NCI-H526 treated with DMSO at 0.1 percent for 48 hours (cell line): Measurements from ENCODE around the gene FGF10.

Experiments used
- DNase-seq: peaks from one replicate; lab custom pipeline; 2025; lab: John Stamatoyannopoulos, UW

The FGF10 gene

GRCh38 chr5:44389090-44389822 lies at the start of gene FGF10:
Gene FGF10 (minus strand): TSS chr5:44389420. CDS start chr5:44388682, 738 bp downstream.
- no peak for DNase-seq

GRCh38 chr5:44426944-44427343 lies 37.7 kb upstream of the FGF10 start:
- DNase-seq = no peak

GRCh38 chr5:44412286-44412685 lies 23.1 kb upstream of the FGF10 start:
- no peak for DNase-seq

DNA sequence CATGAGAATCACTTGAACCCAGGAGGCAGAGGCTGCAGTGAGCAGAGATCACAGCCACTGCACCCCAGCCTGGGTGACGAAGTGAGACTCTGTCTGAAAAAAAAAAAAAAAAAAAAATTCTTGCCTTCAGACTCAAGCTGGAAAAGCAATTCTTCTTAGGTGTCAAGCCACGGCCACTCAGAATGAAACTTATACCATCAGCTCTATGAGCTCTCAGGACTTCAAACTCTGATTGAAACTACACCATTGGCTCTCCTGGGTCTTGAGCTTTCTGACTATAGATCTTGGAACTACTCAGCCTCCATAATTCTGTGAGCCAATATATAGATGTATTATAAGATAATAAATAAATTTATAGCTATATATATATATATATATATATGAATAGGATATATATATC lies 12.9 kb upstream of the FGF10 start:
- DNase-seq = no peak

- DNase-seq = no peak
Measured at GRCh38 chr5:44401611-44402010, 12.4 kb upstream of the FGF10 start.

DNA sequence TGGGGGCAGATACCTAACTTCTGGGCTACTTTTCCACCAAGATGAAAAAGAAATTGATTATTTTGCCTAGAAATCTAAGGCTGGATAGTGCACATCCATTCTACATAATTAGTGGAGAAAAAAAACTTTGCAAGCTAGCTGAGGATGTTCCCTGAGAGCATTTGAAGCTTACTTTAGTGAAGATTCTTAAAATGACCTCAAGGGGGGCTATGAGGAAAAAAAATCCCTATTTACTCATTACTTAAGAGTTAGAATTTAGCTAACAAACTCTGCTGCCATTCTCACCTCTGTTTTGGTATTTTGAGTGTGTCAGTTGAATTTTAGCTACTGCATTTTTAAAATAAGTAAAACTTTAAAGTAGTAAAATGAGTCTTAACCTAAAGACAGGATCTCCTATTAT lies 9.2 kb upstream of the FGF10 start:
- DNase-seq = no peak

DNA sequence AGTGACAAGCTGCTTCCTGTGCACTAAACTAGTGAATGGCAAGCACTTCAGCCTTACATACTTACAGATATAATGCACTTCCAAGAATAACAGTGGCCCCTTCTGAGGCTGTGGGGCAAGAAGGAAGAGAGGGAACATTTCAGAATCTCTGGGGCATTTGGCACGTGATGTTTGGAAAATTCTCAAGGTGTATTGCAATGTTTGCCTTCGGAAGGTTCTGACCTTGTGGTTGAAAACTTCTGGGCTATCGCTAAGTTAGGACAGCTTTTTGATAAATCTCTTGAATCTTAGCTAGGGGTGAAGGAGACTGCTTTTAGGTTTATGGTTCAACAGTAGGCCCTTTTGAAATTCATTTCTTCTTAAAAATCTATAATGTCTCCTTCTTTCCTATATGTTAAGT lies 7.1 kb upstream of the FGF10 start:
- DNase-seq = no peak

DNA sequence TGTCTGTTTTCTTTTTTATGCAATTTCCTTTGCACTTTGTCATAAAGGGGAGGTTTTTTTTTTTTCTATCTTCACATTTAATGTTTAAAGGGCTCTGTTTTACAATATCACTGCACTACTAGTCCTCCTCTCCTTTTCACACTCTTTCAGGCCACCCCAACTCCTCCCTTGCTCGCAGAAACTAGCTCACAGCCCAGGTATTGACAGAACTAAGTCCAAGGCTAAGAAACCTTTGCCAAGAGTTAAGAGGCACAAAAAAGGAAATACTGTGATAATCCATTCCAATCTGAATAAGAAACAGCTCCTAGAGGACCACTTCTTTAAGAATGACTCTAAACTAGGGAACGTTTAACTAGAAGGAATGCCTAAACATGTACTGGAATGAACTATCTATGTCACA lies 1.1 kb upstream of the FGF10 start:
- no peak for DNase-seq

- DNase-seq = no peak
Measured at GRCh38 chr5:44389823-44390143, 563 bp upstream of the FGF10 start.

- no peak for DNase-seq
Measured at GRCh38 chr5:44388321-44389089, 715 bp downstream of the FGF10 start.

GRCh38 chr5:44387921-44388320 lies 1.3 kb downstream of the FGF10 start:
- no peak for DNase-seq

DNA sequence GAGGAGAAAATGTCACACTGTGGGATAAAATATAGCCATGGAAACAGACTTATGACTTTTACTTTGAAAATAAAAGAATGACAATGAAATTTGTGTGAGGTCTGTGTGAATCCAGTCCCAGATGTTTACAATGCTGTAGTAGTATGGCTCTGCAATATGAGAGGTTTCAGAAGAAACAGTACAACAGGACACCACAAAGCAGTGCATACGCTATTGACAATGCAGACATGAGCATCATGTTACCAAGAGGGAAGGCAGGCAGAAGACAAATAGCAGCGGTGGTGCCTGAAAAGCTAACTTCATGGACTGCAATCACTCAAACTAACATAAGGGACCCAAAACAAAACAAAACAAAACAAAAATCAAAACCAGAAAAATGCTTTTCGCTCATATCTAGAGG lies 1.8 kb downstream of the FGF10 start:
- DNase-seq = no peak

- DNase-seq = no peak
Measured at GRCh38 chr5:44385291-44385900, 3.8 kb downstream of the FGF10 start.

DNA sequence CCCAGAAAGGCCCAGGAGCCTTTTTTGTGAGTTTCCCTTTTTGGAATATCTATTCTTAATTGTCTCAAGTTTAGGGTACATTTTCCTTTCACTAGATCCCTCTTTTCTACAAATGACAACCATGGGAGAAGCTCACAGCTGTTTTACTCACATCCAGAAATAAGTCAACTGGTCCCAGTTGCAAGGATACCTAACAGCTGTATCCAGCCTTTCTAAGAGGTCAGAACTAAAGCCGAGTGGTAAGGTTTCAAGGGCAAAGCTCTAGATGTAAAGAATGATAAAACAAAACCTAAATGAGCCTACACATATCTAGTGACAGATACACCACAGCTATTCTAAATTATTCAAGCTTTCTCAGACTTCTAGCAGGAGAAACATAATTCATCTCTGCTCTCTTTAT lies 4.4 kb downstream of the FGF10 start:
- no peak for DNase-seq

GRCh38 chr5:44382894-44383293 lies 6.3 kb downstream of the FGF10 start:
- DNase-seq = no peak

GRCh38 chr5:44377057-44377456 lies 12.2 kb downstream of the FGF10 start:
- no peak for DNase-seq

DNA sequence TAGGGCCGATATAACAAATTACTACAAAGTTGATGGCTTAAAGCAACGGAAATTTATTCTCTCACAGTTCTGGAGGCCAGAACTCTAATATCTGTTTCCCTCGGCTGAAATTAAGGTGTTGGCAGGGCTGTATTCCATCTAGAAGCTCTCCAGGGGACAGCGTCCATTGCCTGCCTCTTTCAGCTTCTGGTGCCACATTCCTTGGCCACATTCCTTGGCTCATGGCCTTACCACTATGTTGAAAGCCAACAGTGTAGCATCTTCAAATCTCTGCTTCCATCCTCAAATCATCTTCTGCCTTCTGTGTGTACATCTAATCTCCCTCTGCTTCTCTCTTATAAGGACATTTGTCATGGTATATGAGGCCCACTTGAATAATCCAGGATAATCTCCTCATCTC lies 17.2 kb downstream of the FGF10 start:
- no peak for DNase-seq

DNA sequence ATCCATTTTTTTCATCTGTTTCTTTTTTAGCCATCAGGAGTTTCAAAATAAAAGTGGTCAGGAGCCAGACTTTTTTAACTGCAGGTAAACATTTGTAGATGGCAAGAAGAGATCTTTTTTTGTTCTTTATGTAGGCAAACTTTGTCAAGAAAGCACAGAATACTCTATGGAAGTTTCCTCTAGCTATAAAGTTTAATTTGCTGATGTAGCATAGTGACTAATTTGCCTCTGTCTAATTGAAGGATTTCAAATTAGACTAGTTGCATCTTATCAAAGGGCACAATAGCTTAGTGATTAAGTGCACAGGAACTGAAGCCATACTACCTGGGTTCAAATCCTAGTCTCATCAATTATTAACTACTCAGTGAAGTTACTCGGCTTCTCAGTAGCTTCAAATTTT lies 22.0 kb downstream of the FGF10 start:
- DNase-seq = no peak

DNA sequence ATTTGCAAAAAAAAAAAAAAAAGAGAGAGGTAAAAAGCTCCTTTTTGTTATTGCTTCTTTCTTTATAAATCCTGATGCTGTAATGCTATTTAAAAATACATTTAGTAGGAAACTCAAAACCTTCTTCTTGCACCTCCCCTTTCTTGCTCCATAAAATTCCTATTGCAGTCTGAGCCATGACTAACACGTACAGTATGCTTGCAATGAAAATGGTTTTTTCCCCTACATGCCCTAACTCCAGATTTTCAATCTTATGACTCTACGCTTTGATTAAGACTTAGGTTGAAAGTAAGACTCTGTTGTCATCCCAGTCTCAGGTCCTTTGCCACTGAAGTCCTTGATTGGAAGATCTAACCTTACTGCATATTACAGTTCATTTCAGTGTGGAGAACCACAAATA lies 23.9 kb downstream of the FGF10 start:
- no peak for DNase-seq

- DNase-seq = no peak
Measured at GRCh38 chr5:44364097-44364496, 25.1 kb downstream of the FGF10 start.

GRCh38 chr5:44361342-44362001 lies 27.7 kb downstream of the FGF10 start:
- no peak for DNase-seq

DNA sequence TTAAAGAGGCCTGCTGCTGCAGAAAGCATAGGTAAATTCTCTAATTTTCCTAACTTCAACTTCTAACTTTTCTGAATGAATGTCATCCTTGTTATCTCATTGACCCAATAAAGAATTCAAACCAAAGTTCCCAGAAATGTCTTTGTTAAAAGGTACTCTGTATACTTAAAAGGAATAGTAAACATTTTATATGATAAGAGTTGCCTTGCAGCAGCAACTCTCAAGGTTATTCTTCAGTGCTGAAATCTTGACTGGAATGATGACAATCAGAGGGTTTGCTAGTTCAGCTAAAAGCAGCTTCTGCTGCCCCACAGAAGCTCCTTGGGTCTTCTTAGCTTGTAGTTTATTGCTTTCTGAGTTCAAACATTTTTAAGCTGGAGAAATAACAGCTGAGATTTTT lies 28.3 kb downstream of the FGF10 start:
- no peak for DNase-seq

DNA sequence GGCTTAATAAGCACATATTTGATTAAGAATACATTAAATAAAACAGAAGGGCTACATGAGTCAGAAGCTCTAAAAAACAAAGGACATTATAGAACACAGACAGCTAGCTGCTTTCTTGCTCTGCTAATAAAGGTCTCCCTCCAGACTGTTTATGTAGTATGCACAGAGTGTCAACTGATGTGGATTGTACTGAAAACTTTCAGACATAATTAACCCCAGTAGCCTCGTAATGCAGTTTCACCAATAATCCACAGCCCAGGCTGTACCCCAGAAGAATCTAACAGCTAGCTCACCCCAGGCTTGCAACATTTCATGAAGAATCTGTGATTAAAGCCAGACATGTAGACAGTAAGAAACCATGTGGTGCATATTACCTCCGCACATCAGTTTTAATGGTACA lies 30.8 kb downstream of the FGF10 start:
- DNase-seq = no peak
